SU-DHL-6 (cell line): ENCODE data around the gene LIMS4.
"Not testable (repeated sequence)": the region's sequence is repeated elsewhere in the genome, so short reads cannot be mapped to it uniquely, and the experiment has no call there.

Experiments
- CTCF ChIP-seq: fragments of 200-600 bp; sonication (generic); IDR thresholded peaks from one replicate; pipeline ENCODE4 v1.5.1; 2017; ENCODE audit warnings: antibody characterized with exemption, mild to moderate bottlenecking, low read length, moderate library complexity; ENCODE audit not compliant: insufficient read depth, poor library complexity, severe bottlenecking
- EZH2phosphoT487 ChIP-seq: fragments of 200-600 bp; sonication (generic), shearing (Covaris generic); conservative IDR thresholded peaks from 2 replicates; pipeline ENCODE4 v1.6.1; 2018; ENCODE audit warnings: mild to moderate bottlenecking, antibody characterized with exemption, low read length, moderate library complexity, mixed read lengths

GRCh38 chr2:110465312-110465711, 7.3 kb downstream of the LIMS4 start:
- not testable (repeated sequence) for TF ChIP-seq CTCF, EZH2phosphoT487
